HG03103 (cell line): Measurements from ENCODE around the gene RPS6KL1.

ENCODE experiments used
- ATAC-seq: cut with Tn5 transposase; IDR thresholded peaks from one replicate; pipeline ENCODE4 v1.9.1; 2021; ENCODE audit warnings: low read depth; ENCODE audit not compliant: unreplicated experiment

RPS6KL1 gene

DNA sequence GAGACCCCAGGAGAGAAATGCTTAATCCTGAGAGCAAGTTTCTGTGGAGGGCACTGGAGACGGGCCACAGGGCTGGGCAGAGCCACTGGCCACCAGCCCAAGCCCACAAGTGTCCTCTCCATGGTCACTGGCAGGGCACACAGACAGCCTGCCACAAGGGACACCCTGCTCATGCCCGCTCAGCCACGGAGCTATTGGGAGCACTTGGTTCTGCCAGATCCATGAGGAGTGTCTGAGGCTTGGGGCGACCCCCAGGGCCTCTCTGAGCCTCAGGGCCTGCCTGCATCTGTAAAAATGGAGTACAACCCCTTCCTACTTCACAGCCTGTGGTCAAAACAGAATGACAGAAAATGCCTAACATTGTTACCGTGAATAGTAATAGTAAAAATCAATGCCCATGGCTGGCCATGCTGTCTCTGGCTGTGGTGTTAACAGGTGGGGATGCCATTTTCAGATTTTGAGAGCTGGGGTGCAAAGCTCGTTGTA is 29.2 kb upstream of the RPS6KL1 start:
- no peak for ATAC-seq

DNA sequence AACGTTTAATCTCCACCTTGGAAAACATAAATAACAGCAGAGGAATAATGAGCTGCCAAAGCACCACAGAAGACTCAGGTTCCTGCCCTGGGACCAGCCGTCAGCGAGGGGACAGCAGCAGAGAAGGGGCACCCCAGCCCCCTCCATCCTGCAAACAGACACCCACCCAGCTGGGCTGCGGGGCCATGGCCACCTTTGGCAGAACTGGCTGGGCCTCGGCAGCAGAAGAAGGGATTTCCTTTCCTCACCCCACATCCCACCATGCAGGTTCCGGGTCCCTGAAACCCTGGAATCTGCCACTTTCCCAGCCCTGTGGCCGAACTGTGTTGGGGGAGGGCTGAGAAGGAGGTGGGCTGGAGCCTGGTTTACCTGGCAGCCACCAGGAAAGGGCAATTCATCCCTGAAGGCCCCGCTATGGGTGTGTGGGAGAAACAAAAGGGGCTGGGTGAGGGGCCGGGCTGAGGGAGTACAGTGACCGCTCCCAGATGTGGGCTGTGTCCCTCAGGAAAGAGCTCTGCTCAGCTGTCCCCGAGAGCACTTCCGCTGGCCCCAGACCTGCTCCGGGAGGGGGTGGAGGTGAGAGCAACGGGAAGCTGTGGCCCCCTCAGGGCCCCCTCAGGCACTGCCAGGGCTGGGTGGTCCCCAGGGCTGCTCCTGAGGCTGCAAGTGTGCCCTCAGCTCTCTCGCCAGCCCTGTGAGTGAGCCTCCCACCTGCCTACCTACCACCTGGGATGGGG is 28.6 kb upstream of the RPS6KL1 start:
- ATAC-seq: no peak

DNA sequence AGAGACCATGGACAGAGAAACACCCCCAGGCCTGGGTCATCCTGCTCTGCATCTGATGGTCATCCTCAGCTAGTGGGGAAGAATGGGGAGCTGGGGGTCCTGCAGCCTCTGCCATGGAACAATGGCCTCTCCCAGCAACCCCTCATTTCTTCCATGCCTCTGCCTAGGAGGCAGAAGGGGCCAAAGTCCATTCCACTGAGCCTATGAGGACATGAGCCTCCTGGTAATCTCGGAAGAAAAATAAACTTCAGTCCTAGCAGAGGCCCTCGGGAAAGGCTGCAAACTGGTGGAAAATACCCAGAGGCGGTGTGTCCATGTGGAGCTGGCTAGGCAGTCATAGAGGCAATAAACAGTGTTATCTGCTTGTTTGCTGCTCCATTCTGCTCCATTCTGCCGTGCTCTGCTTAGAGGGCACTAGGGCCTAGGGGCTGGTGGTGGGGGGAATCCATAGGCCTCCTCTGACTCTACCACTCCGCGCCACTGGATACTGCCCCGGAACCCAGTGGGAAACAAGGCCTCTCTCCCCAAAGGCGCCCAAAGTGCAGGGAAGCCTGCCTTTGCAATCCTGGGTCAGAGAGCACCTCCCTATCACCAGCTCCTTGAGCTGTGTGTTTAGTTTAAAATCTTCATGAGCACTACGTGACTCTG is 27.9 kb upstream of the RPS6KL1 start:
- no peak for ATAC-seq

DNA sequence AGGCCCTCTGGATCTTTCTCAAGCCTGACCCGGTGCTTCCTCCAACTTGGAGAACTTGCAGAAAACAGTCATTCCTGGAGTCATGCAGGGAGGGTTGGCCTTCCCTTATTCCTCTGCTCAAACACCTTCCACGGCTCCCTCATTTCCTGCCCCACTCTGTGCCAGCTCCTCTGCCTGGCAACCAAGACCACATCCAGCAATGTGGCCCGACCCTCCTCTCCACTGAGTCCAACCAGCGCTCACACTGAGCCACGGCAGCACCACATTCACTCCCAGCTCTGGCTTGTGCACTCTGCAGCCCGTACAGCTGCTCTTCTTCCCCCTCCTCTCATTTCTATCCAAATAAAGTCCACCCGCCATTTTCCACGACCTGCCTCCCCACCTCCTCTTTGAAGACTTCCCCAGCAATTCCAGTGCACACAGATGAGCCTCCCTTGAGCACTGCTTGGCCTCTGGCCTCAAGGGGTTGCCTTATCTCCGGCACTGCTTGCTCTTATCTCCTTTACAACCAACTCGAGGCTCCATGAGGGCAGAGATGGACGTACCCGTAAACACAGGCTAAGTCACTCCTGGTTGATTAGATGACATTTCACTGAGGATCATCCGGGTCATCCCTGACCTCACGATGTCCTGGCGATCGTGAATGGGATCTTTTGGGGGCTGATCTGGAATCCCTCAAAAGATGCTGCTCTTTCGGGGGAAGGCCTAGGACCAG is 27.0 kb upstream of the RPS6KL1 start:
- ATAC-seq: no peak

DNA sequence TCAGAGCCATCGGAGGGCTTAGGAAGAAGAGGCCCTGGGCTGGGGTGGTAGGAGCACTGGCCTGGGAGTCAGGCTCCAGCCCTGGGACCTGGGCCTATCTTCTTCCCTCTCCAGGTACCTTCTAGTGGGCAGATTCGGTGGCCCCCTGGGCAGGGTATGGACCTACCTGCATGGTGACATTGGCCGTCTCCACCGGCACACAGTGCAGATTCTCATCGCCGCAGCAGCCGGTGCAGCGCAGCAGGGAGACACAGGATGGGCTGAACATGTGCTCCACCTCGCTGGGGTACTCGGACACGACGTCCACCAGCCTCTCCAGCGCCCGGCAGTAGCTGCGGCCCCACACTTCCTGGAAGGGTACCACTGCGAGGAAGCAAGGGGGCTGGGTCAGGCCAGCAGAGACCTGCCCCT is 26.1 kb upstream of the RPS6KL1 start:
- no peak for ATAC-seq

DNA sequence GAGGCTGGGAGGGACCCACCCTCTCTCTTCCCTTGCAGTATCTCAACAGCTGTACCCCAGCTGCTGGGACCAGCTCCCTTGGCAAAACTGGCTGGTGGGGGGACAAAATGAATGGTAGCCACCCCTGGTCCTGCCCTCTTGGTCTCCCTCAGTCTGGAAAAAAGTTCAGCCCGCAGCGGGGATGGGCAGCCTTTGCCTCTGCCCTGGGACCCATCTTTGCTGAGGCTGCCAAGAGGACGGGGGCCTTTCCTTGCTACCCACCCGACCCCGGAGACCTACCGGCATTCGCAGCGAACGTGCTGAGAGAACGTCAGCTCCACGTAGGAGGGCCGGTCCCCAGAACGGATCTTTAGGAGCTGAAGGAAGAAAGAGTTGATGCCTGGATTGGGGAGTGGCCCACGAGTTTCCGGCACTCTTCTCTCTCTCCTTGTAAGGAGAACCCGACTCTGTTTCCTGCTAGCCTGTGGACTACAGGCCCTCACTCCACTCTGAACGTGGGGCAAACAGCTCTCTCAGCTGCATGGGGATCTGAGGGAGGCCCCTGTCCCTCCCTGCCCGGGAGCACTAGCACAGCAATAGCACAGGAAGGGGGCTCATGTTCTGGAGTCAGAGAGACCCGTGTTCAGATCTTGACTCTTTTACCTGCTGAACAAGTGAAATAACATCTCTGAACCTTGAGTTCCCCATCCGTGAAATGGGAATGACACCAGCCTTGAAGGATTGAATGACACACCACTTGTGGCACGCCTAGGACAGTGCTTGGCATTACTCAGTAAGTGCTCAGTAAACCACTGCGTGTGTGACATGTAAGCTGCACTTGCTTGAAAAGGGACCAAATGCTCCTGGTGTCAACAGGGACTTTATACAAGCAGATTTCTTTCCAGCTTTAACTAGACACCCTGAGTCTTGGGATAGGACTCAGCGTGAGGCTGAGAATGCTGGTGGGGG is 25.4 kb upstream of the RPS6KL1 start:
- no peak for ATAC-seq

DNA sequence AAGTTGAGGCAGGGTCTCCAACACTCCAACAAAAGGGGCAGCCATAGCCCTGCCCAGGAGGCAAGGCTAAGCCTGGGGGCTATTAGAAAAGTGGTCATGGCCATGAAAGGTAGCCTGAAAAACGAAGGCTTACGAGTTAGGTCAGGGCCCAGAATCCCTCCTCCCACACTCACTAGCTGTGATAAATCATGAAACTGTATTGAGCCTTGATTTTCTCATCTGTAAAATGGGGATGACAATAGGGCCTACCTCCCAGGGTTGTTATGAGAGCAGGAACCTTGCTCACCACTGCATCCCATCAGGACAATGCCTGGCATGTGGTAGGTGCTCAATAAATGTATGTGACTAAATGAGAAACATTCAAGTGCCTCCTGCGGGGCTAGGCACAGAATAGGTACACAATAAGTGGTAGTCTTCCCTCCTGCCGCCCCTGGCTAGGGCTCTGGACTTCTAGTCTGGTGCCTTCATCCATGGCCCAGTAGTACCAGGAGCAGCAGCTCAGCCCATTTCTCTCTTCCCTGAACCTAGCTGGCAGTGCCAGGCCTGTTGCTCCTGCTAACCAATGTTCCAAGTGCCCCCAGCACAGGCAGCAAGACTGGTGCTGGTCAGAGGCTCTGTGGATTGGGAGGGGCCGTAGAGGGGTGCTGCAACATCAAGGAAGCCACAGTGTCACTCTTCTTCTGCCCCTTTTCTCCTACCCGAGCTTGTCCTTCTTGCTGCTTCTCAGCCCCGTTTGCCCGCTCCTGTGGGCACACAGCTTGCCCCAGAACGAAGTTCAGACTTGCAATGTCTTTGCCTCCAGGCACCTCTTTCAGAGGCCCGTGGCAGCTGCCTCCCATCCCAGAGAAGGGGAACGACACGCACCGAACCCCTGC is 24.5 kb upstream of the RPS6KL1 start:
- ATAC-seq: no peak

DNA sequence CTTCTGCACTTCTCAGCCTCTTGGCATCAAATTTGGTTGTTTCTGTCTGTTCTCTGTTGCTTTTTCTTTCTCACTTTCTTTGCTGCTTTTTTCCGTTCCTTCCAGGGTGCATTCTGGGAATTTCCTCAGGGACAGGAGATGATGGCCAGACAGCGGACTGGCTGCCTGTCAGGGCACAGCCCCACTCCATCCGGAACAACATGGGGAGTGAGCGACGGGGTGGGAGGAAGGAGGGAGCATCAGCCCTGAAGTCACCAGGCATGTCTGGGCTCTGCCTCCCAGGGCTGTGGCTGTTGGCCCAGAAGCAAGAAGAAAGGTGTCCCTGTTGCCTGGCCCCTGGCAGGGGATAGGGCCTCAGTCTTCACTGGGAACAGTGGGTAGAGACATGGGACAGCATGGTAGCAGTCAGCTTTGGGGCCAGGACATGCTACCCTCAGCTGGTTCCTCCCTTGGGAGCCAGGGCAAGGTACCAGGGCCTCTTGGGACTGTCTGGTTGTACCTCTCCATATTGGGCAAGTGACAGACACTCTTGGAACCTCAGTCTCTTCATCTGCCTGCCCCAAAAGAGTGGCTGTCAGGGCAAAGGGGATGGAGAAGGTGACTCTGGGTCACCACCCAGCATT is 23.7 kb upstream of the RPS6KL1 start:
- no peak for ATAC-seq

DNA sequence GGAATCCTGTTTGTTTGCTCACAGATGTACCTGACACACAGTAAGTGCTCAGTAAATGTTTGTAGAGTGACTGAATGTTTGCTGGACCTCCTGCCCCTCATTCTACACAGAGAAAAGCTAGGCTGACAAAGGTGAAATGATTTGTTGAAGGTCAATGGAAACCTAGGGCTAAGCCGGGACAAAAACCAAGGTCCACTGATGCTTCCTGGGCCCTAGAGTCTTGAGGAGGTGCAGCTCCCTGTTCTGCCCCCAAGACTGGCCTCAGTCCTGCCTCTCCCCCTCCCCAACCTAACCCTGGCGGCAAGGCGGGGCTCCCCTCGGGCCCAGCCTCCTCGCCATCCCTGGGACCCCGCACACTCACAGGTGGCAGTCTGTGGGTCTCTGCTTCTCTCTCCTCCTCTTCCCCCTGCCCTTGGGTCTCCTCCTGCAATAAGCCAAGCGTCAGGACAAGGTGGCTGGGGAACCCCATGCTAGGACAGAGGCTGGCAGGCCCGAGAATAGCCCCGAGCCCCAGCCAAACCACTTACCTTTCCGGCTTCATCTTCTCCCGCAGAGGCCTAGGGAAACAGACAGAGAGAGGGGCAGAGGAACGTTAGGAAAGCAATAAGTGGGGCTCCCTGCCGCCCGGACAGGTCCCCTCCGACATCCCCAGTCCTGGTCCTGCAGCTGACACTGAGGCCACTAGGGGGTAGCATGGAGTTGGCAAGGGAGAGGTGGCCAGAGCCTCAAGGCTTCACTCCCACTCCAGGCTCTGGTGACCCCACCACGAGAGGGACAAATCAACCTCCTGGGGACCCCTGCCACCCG is 23.0 kb upstream of the RPS6KL1 start:
- ATAC-seq: no peak

DNA sequence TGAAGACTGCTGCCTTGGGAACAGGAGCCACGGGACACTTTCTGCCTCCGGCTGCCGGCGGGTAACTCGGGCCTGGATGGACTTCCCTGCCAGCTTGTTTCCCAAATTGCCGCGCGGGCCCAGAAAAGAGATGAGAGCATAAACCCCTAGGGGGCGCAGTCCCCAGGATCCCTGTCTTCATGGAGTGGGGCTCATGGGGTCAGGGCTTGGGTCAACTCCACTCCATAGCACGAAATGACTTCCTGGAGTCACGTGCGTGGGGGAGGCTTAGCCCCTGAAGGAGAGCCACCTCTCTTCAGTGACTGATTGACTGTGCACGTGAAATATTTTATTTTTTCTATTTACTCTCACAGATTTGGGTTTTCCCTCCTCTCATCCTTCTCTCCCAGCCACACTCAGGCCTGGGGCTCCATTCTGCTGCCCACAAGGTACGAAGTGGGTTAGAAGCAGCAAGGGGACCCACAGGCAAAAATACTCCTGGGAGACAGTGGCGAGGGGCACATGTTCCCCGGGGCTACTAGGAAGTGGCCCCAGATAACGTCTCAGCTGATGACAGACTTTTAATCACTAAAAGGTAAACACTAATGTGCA is 22.3 kb upstream of the RPS6KL1 start:
- no peak for ATAC-seq

DNA sequence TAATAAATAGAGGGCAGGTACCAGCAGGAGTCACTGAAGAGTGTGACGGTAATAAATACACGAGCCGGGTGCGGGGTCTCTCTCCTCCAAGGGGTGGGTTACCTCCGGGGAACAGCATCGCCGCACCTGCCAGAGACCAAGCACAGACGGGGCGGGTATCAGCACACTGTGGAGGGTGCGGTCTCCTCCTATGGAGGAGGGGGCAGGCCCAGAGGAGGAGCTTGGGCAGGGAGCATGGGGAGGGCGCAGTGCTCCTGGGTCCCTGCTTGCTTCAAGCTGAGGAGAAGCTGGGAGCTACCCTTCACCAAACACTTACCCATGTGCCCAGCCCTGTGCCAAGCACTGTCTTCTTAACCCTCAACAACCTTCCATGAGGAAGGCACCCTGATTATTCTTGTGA is 19.5 kb upstream of the RPS6KL1 start:
- ATAC-seq: no peak

DNA sequence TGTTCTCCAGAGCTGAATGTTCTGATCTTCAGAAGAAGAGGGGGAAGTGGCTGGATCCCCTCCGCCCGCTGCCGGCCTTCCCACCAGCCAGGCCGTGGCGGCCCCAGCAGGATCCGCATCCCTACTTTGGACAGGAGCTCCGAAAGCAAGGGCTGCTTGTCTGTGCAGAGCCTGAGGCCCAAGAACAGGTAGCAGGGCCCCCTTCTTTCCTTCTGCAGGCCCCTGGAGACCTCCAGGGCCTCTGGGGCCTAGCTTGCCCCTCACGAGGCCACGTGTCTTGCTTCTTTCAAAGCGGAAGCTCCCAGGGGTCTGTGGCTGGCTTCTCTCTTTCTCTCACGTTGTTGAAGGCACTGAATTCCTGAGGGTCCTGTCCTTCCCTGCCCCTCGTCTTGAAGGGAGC is 19.1 kb upstream of the RPS6KL1 start:
- no peak for ATAC-seq

DNA sequence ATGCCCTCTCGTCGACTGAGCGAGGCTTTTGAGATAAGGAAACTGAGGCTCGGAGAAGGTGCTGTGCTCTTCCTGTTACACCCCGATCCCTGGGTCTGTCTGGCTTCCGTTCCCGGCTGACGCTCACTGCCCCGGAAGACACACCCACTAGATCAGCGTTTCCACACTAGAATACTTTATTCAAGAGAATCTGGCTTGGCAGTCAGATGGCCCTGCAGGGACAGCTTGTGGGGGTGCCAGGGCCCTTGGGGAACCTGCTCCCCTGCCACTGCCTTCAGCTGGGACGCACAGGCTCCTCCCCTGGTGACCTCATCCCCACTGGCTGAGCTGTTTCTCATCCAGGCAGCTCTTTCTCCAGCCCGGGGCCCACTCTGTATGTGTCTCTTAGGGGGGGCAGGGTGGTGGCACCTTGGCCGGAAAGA is 18.6 kb upstream of the RPS6KL1 start:
- no peak for ATAC-seq

DNA sequence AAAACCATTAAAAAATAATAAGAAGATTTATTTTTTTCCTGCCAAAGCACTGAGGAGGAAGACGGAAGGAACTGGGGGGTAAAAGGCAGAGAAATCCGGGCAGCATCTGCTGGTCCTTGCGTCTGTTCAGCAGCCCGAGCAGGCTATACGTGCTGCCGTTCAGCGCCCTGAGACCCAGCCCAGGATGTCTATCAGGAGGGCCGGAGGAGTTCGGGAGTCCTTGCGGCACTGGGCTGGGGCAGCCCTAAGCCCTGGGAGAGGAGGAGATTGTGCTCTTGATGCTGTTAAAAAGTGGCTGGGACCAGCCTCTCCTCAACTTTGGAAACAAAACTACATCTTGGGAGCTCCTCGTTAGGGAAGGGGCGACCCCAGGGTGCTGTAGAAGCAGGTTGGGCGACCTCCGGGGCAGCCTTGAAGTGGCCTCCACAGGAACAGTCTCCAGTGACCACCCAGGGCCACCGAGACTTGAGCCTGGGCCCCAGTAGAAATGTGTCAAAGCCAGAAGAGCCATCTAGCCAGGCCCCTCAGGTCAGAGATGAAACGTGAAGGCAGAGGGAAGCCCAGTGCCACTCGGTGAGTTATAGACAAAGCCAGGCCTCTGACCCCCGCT is 18.0 kb upstream of the RPS6KL1 start:
- no peak for ATAC-seq

DNA sequence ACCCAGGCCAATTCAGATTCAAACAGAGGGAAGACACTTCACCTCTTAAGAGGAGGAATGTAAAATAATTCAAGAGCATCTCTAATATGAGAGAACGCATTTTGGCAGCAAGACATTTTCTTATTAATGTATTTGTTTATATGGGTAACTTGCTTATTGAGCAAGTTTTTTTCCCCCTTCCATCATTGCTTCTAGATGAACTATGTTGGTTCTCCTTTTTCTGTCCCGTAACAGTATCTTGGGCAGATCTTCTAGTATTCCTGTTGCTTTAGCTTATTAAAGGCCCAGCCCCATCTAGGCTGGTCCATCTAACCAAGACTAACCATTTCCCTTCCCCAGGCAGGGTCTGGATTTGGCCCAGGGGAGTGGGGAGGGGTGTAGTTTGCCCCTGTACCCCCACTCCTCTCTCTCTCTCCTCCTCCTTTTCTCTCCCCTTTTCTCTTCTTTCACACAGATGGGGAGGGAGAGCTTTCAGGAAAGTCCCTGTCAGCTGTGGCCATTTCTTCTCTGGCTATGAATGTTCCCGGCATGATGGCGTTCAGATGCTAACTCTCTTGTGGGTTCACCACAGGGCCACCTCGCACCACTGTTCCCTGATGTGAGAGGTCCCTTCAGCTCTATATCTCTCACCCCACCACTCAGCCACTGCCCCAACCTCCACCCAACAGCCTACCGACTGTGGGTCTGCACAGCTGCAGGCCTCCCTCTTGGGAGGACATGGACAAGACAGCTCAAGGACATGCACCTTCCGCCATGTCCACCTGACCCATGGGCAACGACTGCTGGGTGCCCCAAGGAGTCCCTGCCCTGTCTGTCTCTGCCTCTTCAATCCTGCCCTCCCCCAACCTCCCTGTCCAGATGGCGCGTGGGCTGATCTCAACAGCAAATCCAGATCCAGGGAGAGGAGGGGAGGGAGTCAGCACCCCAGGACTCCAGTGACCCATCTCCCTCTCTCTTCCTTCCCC is 15.8 kb upstream of the RPS6KL1 start:
- ATAC-seq: no peak

DNA sequence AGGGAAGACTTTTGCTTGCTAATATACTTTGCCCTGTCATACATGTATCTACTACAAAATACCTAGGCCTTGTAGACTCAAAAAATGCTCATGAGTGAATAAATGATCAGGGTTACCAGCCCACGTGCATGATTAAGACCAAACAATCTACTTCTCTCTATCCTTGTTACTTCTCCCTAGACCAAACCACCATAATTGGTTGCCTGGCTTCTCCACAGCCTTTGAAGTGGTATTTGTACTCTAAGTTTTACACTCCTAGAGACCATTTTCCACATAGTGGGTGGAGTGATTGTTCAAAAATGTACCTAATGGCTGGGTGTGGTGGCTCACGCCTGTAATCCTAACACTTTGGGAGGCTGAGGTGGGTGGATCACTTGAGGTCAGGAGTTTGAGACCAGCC is 14.1 kb upstream of the RPS6KL1 start:
- ATAC-seq: no peak
